K562 (cell line): ENCODE data around the gene ANTXRL. TPM values are rescaled to one million over a fixed set of nuclear protein-coding genes. Genes with fewer than 3 reads are reported as not detected.
A peak's percentile ranks its signal among the peaks of the same experiment; 100 is the strongest.

Source experiments
- ATAC-seq: fragments of 200-7000 bp; cut with Tn5 transposase; 3 replicates; pipeline ENCODE4 v1.9.1; 2020; ENCODE audit warnings: moderate library complexity
- BruUV-seq: library from RNA; stranded (reverse); fragments of 400-500 nt; replicated peaks from 2 replicates; lab custom pipeline; 2021; lab: Mats Ljungman, UMichigan
- CTCF ChIA-PET: fragments of 300-600 bp; formaldehyde crosslinking; extraction: SDS; loops from one replicate; lab custom pipeline; 2021; ENCODE audit warnings: low intra/inter-chr PET ratio; lab: Yijun Ruan, JAX
- POLR2A ChIA-PET: fragments of 300-600, 350-650 bp; sonication (Branson Sonifier 250); formaldehyde crosslinking; extraction: SDS; loops from one replicate; lab custom pipeline; 2021; ENCODE audit warnings: antibody characterized with exemption, inconsistent platforms; lab: Yijun Ruan, JAX
- DNase-seq, 4 experiments: peaks; one replicate each; pipeline versions ENCODE4 v3.0.0 to v3.0.0-alpha.2; 2011 to 2018; ENCODE audit warnings: low spot score in 3 of 4, mixed read lengths in 3 of 4; ENCODE audit errors: extremely low read depth in 1 of 4
- FAIRE-seq: peaks from 2 replicates; lab custom pipeline; 2011; peaks lifted over from hg19 to GRCh38; lab: Jason Lieb, UNC
- H2AFZ ChIP-seq: 2 replicates; pipeline ENCODE4 v1.6.0; 2011; ENCODE audit warnings: low read depth, low read length, control low read depth, inconsistent platforms
- H3K27ac ChIP-seq: fragments of 200-600 bp; 3 replicates; pipeline ENCODE4 v1.8.0; 2011; ENCODE audit warnings: low read depth, mild to moderate bottlenecking, control low read depth, inconsistent platforms, low read length, moderate library complexity, mixed read lengths; ENCODE audit errors: extremely low read depth
- H3K27me3 ChIP-seq, 2 experiments: fragments of 300-600 bp in 1 of 2; 2 replicates in 1 of 2; 3 replicates in 1 of 2; pipeline versions ENCODE4 v1.6.0 to v1.8.0; 2011; ENCODE audit warnings: inconsistent platforms in 2 of 2, low read length in 2 of 2, mild to moderate bottlenecking in 1 of 2, mixed read lengths in 1 of 2, moderate library complexity in 1 of 2; ENCODE audit not compliant: control insufficient read depth in 2 of 2, insufficient read depth in 2 of 2
- H3K36me3 ChIP-seq: fragments of 300-600 bp; 3 replicates; pipeline ENCODE4 v1.8.0; 2011; ENCODE audit warnings: mild to moderate bottlenecking, low read length, inconsistent platforms; ENCODE audit not compliant: control insufficient read depth, insufficient read depth
- H3K4me1 ChIP-seq, 2 experiments: fragments of 200-600 bp in 1 of 2; replicated peaks in 1 of 2; 2 replicates in 1 of 2; 3 replicates in 1 of 2; pipeline versions ENCODE4 v1.5.1 to v1.8.0; 2011; ENCODE audit warnings: inconsistent platforms in 2 of 2, low read length in 2 of 2, mild to moderate bottlenecking in 1 of 2, mixed read lengths in 1 of 2, moderate library complexity in 1 of 2; ENCODE audit not compliant: control insufficient read depth in 2 of 2, insufficient read depth in 2 of 2
- H3K4me2 ChIP-seq: 2 replicates; pipeline ENCODE4 v1.6.1; 2011; ENCODE audit warnings: low read length, control low read depth, inconsistent platforms, mixed read lengths; ENCODE audit not compliant: insufficient read depth
- H3K4me3 ChIP-seq: fragments of 200-600 bp; sonication (generic), shearing (Covaris generic); 2 replicates; pipeline ENCODE4 v1.5.1; 2016; ENCODE audit warnings: control low read depth, inconsistent platforms
- H3K79me2 ChIP-seq: fragments of 200-600 bp; 3 replicates; pipeline ENCODE4 v1.8.0; 2011; ENCODE audit warnings: low read length, inconsistent platforms; ENCODE audit not compliant: control insufficient read depth, insufficient read depth
- H3K9ac ChIP-seq, 2 experiments: 2 replicates each; pipeline versions ENCODE4 v1.6.0 to v1.6.1; 2011; ENCODE audit warnings: low read depth in 2 of 2, low read length in 2 of 2, control low read depth in 1 of 2, inconsistent platforms in 1 of 2, mild to moderate bottlenecking in 1 of 2, mixed read lengths in 1 of 2; ENCODE audit not compliant: insufficient read depth in 1 of 2
- H3K9me1 ChIP-seq: one replicate; pipeline ENCODE4 v1.6.0; 2011; ENCODE audit warnings: inconsistent platforms, mild to moderate bottlenecking, low read length, moderate library complexity; ENCODE audit not compliant: control insufficient read depth, insufficient read depth
- H3K9me3 ChIP-seq: replicated peaks from 2 replicates; pipeline ENCODE4 v1.5.1; 2011; ENCODE audit warnings: low read depth, low read length, inconsistent platforms; ENCODE audit not compliant: control insufficient read depth, insufficient read depth
- H4K20me1 ChIP-seq: replicated peaks from 2 replicates; pipeline ENCODE4 v1.6.1; 2011; ENCODE audit warnings: low read length, inconsistent platforms, mixed read lengths; ENCODE audit not compliant: control insufficient read depth, insufficient read depth
- BRF1 ChIP-seq: IDR thresholded peaks from 3 replicates; pipeline ENCODE4 v1.6.1; 2011; ENCODE audit warnings: borderline replicate concordance, mild to moderate bottlenecking; ENCODE audit not compliant: insufficient read length; ENCODE audit errors: extremely low read depth
- CBX1 ChIP-seq: sonication (generic); IDR thresholded peaks from 2 replicates; pipeline ENCODE4 v1.6.1; 2016; ENCODE audit warnings: antibody characterized with exemption, low read depth, mild to moderate bottlenecking
- CBX8 ChIP-seq: fragments of 200-600 bp; sonication (generic); IDR thresholded peaks from 2 replicates; pipeline ENCODE4 v1.6.1; 2012; ENCODE audit warnings: borderline replicate concordance, mixed run types, low read depth, mild to moderate bottlenecking, moderate library complexity, mixed read lengths, low read length, control low read depth, inconsistent platforms; ENCODE audit not compliant: poor library complexity, severe bottlenecking; ENCODE audit errors: extremely low read depth
- CREM ChIP-seq: IDR thresholded peaks from 2 replicates; pipeline ENCODE4 v1.6.1; 2014; ENCODE audit warnings: antibody characterized with exemption, low read depth
- SIRT6 ChIP-seq: IDR thresholded peaks from one replicate; pipeline ENCODE4 v1.6.1; 2012; ENCODE audit warnings: low read depth, mild to moderate bottlenecking, control low read depth, inconsistent platforms, low read length, moderate library complexity
- SNIP1 ChIP-seq: fragments of 450-650 bp; IDR thresholded peaks from 2 replicates; pipeline ENCODE4 v1.7.1; 2017; ENCODE audit warnings: low read depth, mild to moderate bottlenecking
- ZNF764 ChIP-seq: fragments of 250-450 bp; sonication (Bioruptor Pico); IDR thresholded peaks from 2 replicates; pipeline ENCODE4 v1.4.0; 2020; ENCODE audit warnings: low read depth, mild to moderate bottlenecking, moderate library complexity
- WGBS: fragments of 100-300 bp; shearing (Covaris generic); methylation state at CpG from one replicate; pipeline ENCODE4 v1.1.6; 2016; ENCODE audit warnings: low coverage, mixed read lengths; ENCODE audit not compliant: insufficient coverage; ENCODE audit errors: missing lambda C conversion rate; 5-methylcytosine and 5-hydroxymethylcytosine counted together
- in situ Hi-C: fragments of 300-500 bp; cut with MboI; formaldehyde crosslinking; loops from 4 replicates; pipeline ENCODE4 v1.15.0; 2018; ENCODE audit warnings: inconsistent platforms, mixed read lengths
- intact Hi-C: fragments of 100-400 bp; cut with micrococcal nuclease; formaldehyde crosslinking; loops from 2 replicates; pipeline ENCODE4 v1.14.2; 2022
- polyA plus RNA-seq, 8 experiments: library from polyadenylated mRNA; depleted of rRNA in 4 of 8; stranded (reverse) in 5 of 8; unstranded in 3 of 8; fragments of >200 nt; fragmentation: Nextera tagmentation in 2 of 8; fragmentation: Illumina TruSeq in 1 of 8; extraction: Ambion mirVana in 2 of 8; extraction: Trizol in 1 of 8; gene quantifications; 2 replicates each; pipeline versions ENCODE4 v1.2.1 to v1.2.3, GENCODE V29; 2011 to 2014; ENCODE audit warnings: inconsistent platforms in 1 of 8, missing spikeins in 1 of 8
- total RNA-seq, 7 experiments: library from RNA; depleted of rRNA in 6 of 7; stranded (reverse); fragments of >200 nt in 6 of 7; fragmentation: Illumina TruSeq in 2 of 7; extraction: Trizol in 2 of 7; gene quantifications; 2 replicates each; pipeline versions ENCODE4 v1.2.1 to v1.2.3, GENCODE V29; 2011 to 2021; ENCODE audit warnings: low replicate concordance in 1 of 7
- TF ChIP-seq, protein P1 (sequence below): sonication (generic); formaldehyde crosslinking; IDR thresholded peaks from 2 replicates; pipeline ENCODE4 v1.4.0; 2020; ENCODE audit warnings: mild to moderate bottlenecking, missing genetic modification reagents
- TF ChIP-seq, protein P2 (sequence below): sonication (generic); IDR thresholded peaks from 2 replicates; pipeline ENCODE4 v1.6.1; 2016
- TF ChIP-seq, protein P3 (sequence below): sonication (generic); formaldehyde crosslinking; IDR thresholded peaks from 2 replicates; pipeline ENCODE4 v1.8.0; 2022; ENCODE audit warnings: missing genetic modification reagents, mild to moderate bottlenecking, borderline replicate concordance
- TF ChIP-seq, protein P4 (sequence below): fragments of 250-450 bp; sonication (Bioruptor Pico); IDR thresholded peaks from 2 replicates; pipeline ENCODE4 v1.4.0; 2020; ENCODE audit warnings: mild to moderate bottlenecking, moderate library complexity

The ANTXRL gene
- total and polyA plus RNA-seq, 9 of the 15 experiments (the other 6 are each of a cell fraction or from before 2014, with no cell fraction given), result not detected

DNA sequence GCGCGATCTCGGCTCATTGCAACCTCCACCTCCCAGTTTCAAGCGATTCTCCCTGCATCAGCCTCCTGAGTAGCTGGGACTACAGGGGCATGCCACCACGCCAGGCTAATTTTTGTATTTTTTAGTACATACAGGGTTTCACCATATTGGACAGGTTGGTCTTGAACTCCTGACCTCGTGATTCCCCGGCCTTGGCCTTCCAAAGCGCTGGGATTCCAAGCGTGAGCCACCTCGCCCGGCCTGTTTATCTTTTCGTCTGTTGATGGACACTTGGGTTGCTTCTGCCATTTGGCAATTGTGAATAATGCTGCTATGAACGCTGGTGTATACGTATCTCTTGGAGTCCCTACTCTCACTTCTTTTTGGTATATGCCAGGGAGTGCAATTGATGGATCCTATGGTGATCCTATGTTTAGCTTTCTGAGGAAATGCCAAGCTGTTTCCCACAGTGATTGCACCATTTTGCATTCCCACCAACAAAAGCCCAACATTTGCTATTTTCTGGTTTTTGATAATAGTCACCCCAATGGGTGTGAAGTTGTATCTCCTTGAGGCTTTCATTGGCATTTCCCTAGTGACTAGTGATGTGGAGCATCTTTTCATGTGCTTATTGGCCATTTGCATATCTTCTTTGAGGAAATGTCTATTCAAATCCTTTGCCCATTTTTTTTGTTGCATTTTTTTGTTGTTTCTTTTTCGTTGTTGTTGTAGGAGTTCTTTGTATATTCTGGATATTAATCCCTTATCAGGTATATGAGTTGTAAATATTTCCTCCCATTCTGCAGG is 3.5 kb downstream of the ANTXRL start:
- H3K4me1 ChIP-seq, result peaks cover under 1 to 6% of the 10 kb centered on the region in 2 experiments; a peak in 1 of 5 replicates
- TF ChIP-seq CBX1 (no peak), ZNF764 (CRISPR knock-in tag) (no peak), CBX8 (no peak), SNIP1 (no peak), SIRT6 (no peak), BRF1 (no peak), CREM (0 out of 2 replicates have a peak, but pooled peaks have one; percentile 14)
- TF ChIP-seq, protein P1, sequence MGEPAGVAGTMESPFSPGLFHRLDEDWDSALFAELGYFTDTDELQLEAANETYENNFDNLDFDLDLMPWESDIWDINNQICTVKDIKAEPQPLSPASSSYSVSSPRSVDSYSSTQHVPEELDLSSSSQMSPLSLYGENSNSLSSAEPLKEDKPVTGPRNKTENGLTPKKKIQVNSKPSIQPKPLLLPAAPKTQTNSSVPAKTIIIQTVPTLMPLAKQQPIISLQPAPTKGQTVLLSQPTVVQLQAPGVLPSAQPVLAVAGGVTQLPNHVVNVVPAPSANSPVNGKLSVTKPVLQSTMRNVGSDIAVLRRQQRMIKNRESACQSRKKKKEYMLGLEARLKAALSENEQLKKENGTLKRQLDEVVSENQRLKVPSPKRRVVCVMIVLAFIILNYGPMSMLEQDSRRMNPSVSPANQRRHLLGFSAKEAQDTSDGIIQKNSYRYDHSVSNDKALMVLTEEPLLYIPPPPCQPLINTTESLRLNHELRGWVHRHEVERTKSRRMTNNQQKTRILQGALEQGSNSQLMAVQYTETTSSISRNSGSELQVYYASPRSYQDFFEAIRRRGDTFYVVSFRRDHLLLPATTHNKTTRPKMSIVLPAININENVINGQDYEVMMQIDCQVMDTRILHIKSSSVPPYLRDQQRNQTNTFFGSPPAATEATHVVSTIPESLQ (CRISPR knock-in tag), result no peak
- TF ChIP-seq, protein P2, sequence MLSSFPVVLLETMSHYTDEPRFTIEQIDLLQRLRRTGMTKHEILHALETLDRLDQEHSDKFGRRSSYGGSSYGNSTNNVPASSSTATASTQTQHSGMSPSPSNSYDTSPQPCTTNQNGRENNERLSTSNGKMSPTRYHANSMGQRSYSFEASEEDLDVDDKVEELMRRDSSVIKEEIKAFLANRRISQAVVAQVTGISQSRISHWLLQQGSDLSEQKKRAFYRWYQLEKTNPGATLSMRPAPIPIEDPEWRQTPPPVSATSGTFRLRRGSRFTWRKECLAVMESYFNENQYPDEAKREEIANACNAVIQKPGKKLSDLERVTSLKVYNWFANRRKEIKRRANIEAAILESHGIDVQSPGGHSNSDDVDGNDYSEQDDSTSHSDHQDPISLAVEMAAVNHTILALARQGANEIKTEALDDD, result no peak
- TF ChIP-seq, protein P3, sequence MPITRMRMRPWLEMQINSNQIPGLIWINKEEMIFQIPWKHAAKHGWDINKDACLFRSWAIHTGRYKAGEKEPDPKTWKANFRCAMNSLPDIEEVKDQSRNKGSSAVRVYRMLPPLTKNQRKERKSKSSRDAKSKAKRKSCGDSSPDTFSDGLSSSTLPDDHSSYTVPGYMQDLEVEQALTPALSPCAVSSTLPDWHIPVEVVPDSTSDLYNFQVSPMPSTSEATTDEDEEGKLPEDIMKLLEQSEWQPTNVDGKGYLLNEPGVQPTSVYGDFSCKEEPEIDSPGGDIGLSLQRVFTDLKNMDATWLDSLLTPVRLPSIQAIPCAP (CRISPR knock-in tag), result no peak
- TF ChIP-seq, protein P4, sequence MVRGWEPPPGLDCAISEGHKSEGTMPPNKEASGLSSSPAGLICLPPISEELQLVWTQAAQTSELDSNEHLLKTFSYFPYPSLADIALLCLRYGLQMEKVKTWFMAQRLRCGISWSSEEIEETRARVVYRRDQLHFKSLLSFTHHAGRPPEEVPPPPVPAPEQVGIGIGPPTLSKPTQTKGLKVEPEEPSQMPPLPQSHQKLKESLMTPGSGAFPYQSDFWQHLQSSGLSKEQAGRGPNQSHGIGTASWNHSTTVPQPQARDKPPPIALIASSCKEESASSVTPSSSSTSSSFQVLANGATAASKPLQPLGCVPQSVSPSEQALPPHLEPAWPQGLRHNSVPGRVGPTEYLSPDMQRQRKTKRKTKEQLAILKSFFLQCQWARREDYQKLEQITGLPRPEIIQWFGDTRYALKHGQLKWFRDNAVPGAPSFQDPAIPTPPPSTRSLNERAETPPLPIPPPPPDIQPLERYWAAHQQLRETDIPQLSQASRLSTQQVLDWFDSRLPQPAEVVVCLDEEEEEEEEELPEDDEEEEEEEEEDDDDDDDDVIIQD (CRISPR knock-in tag), result no peak

More for the DNA sequence above, 3.5 kb downstream of the ANTXRL start:
- WGBS, result 2% methylated on average over 15 of the region's 15 CpGs
- intact Hi-C loops, result no loop called here
- no peak for ATAC-seq
- H3K79me2 ChIP-seq, result no peaks in the 10 kb centered on the region
- no peak overlapping the region for H3K27ac ChIP-seq
- ChIA-PET POLR2A (no interaction called here), CTCF (no interaction called here)
- H3K4me2 ChIP-seq, result no peak overlapping the region
- no peak overlapping the region for H3K9ac ChIP-seq
- H3K4me3 ChIP-seq, result no peak overlapping the region
- BruUV-seq, result no TSS peak
- H3K27me3 ChIP-seq, result peaks cover 28 to 69% of the 10 kb centered on the region in 2 experiments
- FAIRE-seq, result no peak
- no peaks in the 10 kb centered on the region for H3K36me3 ChIP-seq
- H3K9me1 ChIP-seq, result no peaks in the 10 kb centered on the region
- in situ Hi-C loops, result loop anchor here (25.0 kb wide), 1 partner anchor 1597 kb away; no protein-coding TSS in a partner anchor
- no peaks in the 10 kb centered on the region for H3K9me3 ChIP-seq
- H4K20me1 ChIP-seq, result 0 out of 2 replicates have a peak, but pooled peaks cover 5% of the 10 kb centered on the region
- no peak overlapping the region for H2AFZ ChIP-seq
- DNase-seq, result peak in 1 of 4 experiments; percentile 6
